ENCODE data around the gene USP36.

Gene USP36

GRCh38 chr17:78862073-78863023 is 21.7 kb upstream of the USP36 start:
- Histone ChIP-seq H3K9ac (ENCODE audit: low read length) (no peak overlapping the region), H3K4me1 (ENCODE audit: low read length) (0 out of 2 replicates have a peak, but pooled peaks cover 3% of the 10 kb centered on the region), H3K79me2 (ENCODE audit: low read length) (no peaks in the 10 kb centered on the region), H3K4me2 (ENCODE audit: low read length) (no peak overlapping the region), H3K4me3 (ENCODE audit: low read length) (no peak overlapping the region), H3K27ac (ENCODE audit: low read length) (no peak overlapping the region), H3K9me3 (ENCODE audit: insufficient read depth, low read length) (no peaks in the 10 kb centered on the region), H3K27me3 (ENCODE audit: low read depth, low read length) (peaks cover 11% of the 10 kb centered on the region), H4K20me1 (ENCODE audit: insufficient read depth, low read length) (no peaks in the 10 kb centered on the region), H2AFZ (ENCODE audit: low read depth, low read length) (no peak overlapping the region), H3K36me3 (replicated peaks; ENCODE audit: low read depth, low read length) (no peaks in the 10 kb centered on the region)
- no peak for TF ChIP-seq EZH2phosphoT487 (IDR thresholded peaks at IDR 0.05; ENCODE audit: low read depth)
- TF ChIP-seq CTCF (IDR thresholded peaks at IDR 0.05; ENCODE audit: low read depth, low read length): no peak

- no peak overlapping the region for H2AFZ ChIP-seq (ENCODE audit: low read depth, low read length)
- H3K4me2 ChIP-seq (ENCODE audit: low read length): no peak overlapping the region
- TF ChIP-seq CTCF (IDR thresholded peaks at IDR 0.05; ENCODE audit: low read depth, low read length): no peak
- TF ChIP-seq EZH2phosphoT487 (IDR thresholded peaks at IDR 0.05; ENCODE audit: low read depth): no peak
- no peaks in the 10 kb centered on the region for H3K9me3 ChIP-seq (ENCODE audit: insufficient read depth, low read length)
- H3K27ac ChIP-seq (ENCODE audit: low read length): no peak overlapping the region
- H3K9ac ChIP-seq (ENCODE audit: low read length): no peak overlapping the region
- peaks cover 19% of the 10 kb centered on the region for H3K27me3 ChIP-seq (ENCODE audit: low read depth, low read length)
- 0 out of 2 replicates have a peak, but pooled peaks cover 3% of the 10 kb centered on the region for H3K4me1 ChIP-seq (ENCODE audit: low read length)
- no peaks in the 10 kb centered on the region for H3K79me2 ChIP-seq (ENCODE audit: low read length)
- no peak overlapping the region for H3K4me3 ChIP-seq (ENCODE audit: low read length)
- H3K36me3 ChIP-seq (replicated peaks; ENCODE audit: low read depth, low read length): no peaks in the 10 kb centered on the region
- H4K20me1 ChIP-seq (ENCODE audit: insufficient read depth, low read length): no peaks in the 10 kb centered on the region
These were observed 20.6 kb upstream of the USP36 start for GRCh38 chr17:78861229-78861628.

GRCh38 chr17:78859051-78859450 is 18.4 kb upstream of the USP36 start:
- no peak overlapping the region for H3K27ac ChIP-seq (ENCODE audit: low read length)
- no peak overlapping the region for H3K9ac ChIP-seq (ENCODE audit: low read length)
- H3K4me1 ChIP-seq (ENCODE audit: low read length): no peaks in the 10 kb centered on the region
- TF ChIP-seq CTCF (IDR thresholded peaks at IDR 0.05; ENCODE audit: low read depth, low read length) (no peak), EZH2phosphoT487 (IDR thresholded peaks at IDR 0.05; ENCODE audit: low read depth) (no peak)
- H3K79me2 ChIP-seq (ENCODE audit: low read length): no peaks in the 10 kb centered on the region
- peaks cover 16% of the 10 kb centered on the region for H3K27me3 ChIP-seq (ENCODE audit: low read depth, low read length)
- H3K36me3 ChIP-seq (replicated peaks; ENCODE audit: low read depth, low read length): no peaks in the 10 kb centered on the region
- H3K9me3 ChIP-seq (ENCODE audit: insufficient read depth, low read length): no peaks in the 10 kb centered on the region
- no peak overlapping the region for H3K4me2 ChIP-seq (ENCODE audit: low read length)
- H4K20me1 ChIP-seq (ENCODE audit: insufficient read depth, low read length): no peaks in the 10 kb centered on the region
- no peak overlapping the region for H3K4me3 ChIP-seq (ENCODE audit: low read length)
- H2AFZ ChIP-seq (ENCODE audit: low read depth, low read length): no peak overlapping the region

- no peaks in the 10 kb centered on the region for H3K36me3 ChIP-seq (replicated peaks; ENCODE audit: low read depth, low read length)
- TF ChIP-seq CTCF (IDR thresholded peaks at IDR 0.05; ENCODE audit: low read depth, low read length) (no peak), EZH2phosphoT487 (IDR thresholded peaks at IDR 0.05; ENCODE audit: low read depth) (no peak)
These were observed 16.7 kb upstream of the USP36 start for GRCh38 chr17:78857266-78857665.

More at GRCh38 chr17:78857266-78857665, 16.7 kb upstream of the USP36 start:
- Histone ChIP-seq H3K4me1 (ENCODE audit: low read length) (no peaks in the 10 kb centered on the region), H3K9ac (ENCODE audit: low read length) (no peak overlapping the region), H3K27ac (ENCODE audit: low read length) (no peak overlapping the region), H3K9me3 (ENCODE audit: insufficient read depth, low read length) (no peaks in the 10 kb centered on the region), H3K27me3 (ENCODE audit: low read depth, low read length) (peaks cover 19% of the 10 kb centered on the region), H4K20me1 (ENCODE audit: insufficient read depth, low read length) (no peaks in the 10 kb centered on the region), H3K4me3 (ENCODE audit: low read length) (no peak overlapping the region), H2AFZ (ENCODE audit: low read depth, low read length) (no peak overlapping the region), H3K4me2 (ENCODE audit: low read length) (no peak overlapping the region), H3K79me2 (ENCODE audit: low read length) (no peaks in the 10 kb centered on the region)
